ENCODE data around the gene WDR38.

GRCh38 chr9:124877021-124877782, 23.9 kb downstream of the WDR38 start:
- TF ChIP-seq FIP1L1 (IDR thresholded peaks at IDR 0.05; ENCODE audit: borderline replicate concordance, insufficient read depth, low read depth, low read length), result no peak
- TF ChIP-seq PTBP1 (IDR thresholded peaks at IDR 0.05; ENCODE audit: low read depth, low read length, poor library complexity, severe bottlenecking), result no peak
- no peak for TF ChIP-seq THAP7 (CRISPR knock-in tag; IDR thresholded peaks at IDR 0.05)
- no peak for TF ChIP-seq RAD21 (CRISPR knock-in tag; IDR thresholded peaks at IDR 0.05)
- no peak for TF ChIP-seq EP300 (IDR thresholded peaks at IDR 0.05; ENCODE audit: low read depth in 2 of 2, low read length in 2 of 2)
- no peak for TF ChIP-seq EP300 (CRISPR knock-in tag; IDR thresholded peaks at IDR 0.05; ENCODE audit: borderline replicate concordance)
- TF ChIP-seq REPIN1 (CRISPR knock-in tag; IDR thresholded peaks at IDR 0.05; ENCODE audit: borderline replicate concordance, low read depth), result no peak
- no peak for TF ChIP-seq ZBTB49 (CRISPR knock-in tag; IDR thresholded peaks at IDR 0.05; ENCODE audit: borderline replicate concordance)
